Memory B cell (primary cell): Measurements from ENCODE around the gene MIER1.

Experiments
- ATAC-seq: fragments of 150-1000 bp; cut with Tn5 transposase; 2 replicates; pipeline ENCODE4 v1.10.0; 2021; ENCODE audit warnings: low read depth, mild to moderate bottlenecking, moderate library complexity
- DNase-seq, 2 donors: peaks; one replicate each; pipeline ENCODE4 v3.0.0; 2022; ENCODE audit warnings: low spot score in 2 of 2
- H3K27ac Mint-ChIP-seq: one replicate; pipeline ENCODE4 v1.8.0; 2022; ENCODE audit warnings: mild to moderate bottlenecking, moderate library complexity, mixed read lengths
- H3K27me3 Mint-ChIP-seq: one replicate; pipeline ENCODE4 v1.8.0; 2022; ENCODE audit warnings: mixed read lengths
- H3K36me3 Mint-ChIP-seq: one replicate; pipeline ENCODE4 v1.8.0; 2022; ENCODE audit warnings: mild to moderate bottlenecking, mixed read lengths
- H3K4me1 Mint-ChIP-seq: one replicate; pipeline ENCODE4 v1.8.0; 2022; ENCODE audit warnings: mixed read lengths
- H3K4me3 Mint-ChIP-seq: one replicate; pipeline ENCODE4 v1.8.0; 2022; ENCODE audit warnings: mild to moderate bottlenecking, moderate library complexity, mixed read lengths
- H3K9me3 Mint-ChIP-seq: one replicate; pipeline ENCODE4 v1.8.0; 2022; ENCODE audit warnings: mixed read lengths

The MIER1 gene

GRCh38 chr1:67031859-67032247, 107.1 kb downstream of the MIER1 start:
- Mint-ChIP-seq H3K27ac (no peak overlapping the region), H3K9me3 (peaks cover 2% of the 10 kb centered on the region), H3K4me1 (no peaks in the 10 kb centered on the region), H3K27me3 (no peaks in the 10 kb centered on the region), H3K36me3 (peaks cover 22% of the 10 kb centered on the region), H3K4me3 (no peak overlapping the region)
- ATAC-seq (no peak), DNase-seq (no peak)
